ENCODE measurements around the gene UBE2H. TPM values are rescaled to one million over a fixed set of nuclear protein-coding genes. Genes with fewer than 3 reads are reported as not detected.

Gene UBE2H
- total RNA-seq, 1 experiment from 2014 or later = 58.0 TPM

GRCh38 chr7:129950191-129950932 is 2.4 kb downstream of the UBE2H start:
- H3K27ac ChIP-seq (ENCODE audit: low read length) = peak overlapping the region; percentile 94
- BruUV-seq (replicated peaks) = no TSS peak
- H3K27me3 ChIP-seq (ENCODE audit: control insufficient read depth, insufficient read depth, low read length) = no peaks in the 10 kb centered on the region
- ChIA-PET POLR2A (no interaction called here), CTCF (no interaction called here)
- TF ChIP-seq REST (IDR thresholded peaks at IDR 0.05; ENCODE audit: insufficient read depth in 1 of 2, low read depth in 2 of 2, low read length in 1 of 2) (no peak), POLR2AphosphoS5 (IDR thresholded peaks at IDR 0.05; ENCODE audit: low read depth, low read length) (no peak), SIN3A (IDR thresholded peaks at IDR 0.05; ENCODE audit: borderline replicate concordance, insufficient read depth, low read depth, low read length) (no peak), TCF7L2 (IDR thresholded peaks at IDR 0.05; ENCODE audit: low read depth, low read length) (no peak)
- TF ChIP-seq, protein P1, sequence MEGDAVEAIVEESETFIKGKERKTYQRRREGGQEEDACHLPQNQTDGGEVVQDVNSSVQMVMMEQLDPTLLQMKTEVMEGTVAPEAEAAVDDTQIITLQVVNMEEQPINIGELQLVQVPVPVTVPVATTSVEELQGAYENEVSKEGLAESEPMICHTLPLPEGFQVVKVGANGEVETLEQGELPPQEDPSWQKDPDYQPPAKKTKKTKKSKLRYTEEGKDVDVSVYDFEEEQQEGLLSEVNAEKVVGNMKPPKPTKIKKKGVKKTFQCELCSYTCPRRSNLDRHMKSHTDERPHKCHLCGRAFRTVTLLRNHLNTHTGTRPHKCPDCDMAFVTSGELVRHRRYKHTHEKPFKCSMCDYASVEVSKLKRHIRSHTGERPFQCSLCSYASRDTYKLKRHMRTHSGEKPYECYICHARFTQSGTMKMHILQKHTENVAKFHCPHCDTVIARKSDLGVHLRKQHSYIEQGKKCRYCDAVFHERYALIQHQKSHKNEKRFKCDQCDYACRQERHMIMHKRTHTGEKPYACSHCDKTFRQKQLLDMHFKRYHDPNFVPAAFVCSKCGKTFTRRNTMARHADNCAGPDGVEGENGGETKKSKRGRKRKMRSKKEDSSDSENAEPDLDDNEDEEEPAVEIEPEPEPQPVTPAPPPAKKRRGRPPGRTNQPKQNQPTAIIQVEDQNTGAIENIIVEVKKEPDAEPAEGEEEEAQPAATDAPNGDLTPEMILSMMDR (IDR thresholded peaks at IDR 0.05) = no peak
- in situ Hi-C loops (cut with HindIII; ENCODE audit: low pct_unique_long_range_greater_than_20kb, low sequenced_read_pairs) = no loop called here
- H3K4me1 ChIP-seq (ENCODE audit: control insufficient read depth, insufficient read depth, low read length) = peaks cover 27% of the 10 kb centered on the region
- no peaks in the 10 kb centered on the region for H3K9me3 ChIP-seq (ENCODE audit: control insufficient read depth, insufficient read depth, low read depth, low read length)
- peaks cover 8% of the 10 kb centered on the region; the same call in 1 of the 2 replicates for H3K36me3 ChIP-seq (ENCODE audit: control insufficient read depth, insufficient read depth, low read length)
- peak overlapping the region; percentile 81 to 85 for H3K4me3 ChIP-seq (ENCODE audit: low read depth in 2 of 2, low read length in 2 of 2)
- no peak for DNase-seq (ENCODE audit: low read depth, low spot score)
- no peak for ATAC-seq
- intact Hi-C loops (cut with micrococcal nuclease; ENCODE audit: unreplicated experiment) = no loop called here

DNA sequence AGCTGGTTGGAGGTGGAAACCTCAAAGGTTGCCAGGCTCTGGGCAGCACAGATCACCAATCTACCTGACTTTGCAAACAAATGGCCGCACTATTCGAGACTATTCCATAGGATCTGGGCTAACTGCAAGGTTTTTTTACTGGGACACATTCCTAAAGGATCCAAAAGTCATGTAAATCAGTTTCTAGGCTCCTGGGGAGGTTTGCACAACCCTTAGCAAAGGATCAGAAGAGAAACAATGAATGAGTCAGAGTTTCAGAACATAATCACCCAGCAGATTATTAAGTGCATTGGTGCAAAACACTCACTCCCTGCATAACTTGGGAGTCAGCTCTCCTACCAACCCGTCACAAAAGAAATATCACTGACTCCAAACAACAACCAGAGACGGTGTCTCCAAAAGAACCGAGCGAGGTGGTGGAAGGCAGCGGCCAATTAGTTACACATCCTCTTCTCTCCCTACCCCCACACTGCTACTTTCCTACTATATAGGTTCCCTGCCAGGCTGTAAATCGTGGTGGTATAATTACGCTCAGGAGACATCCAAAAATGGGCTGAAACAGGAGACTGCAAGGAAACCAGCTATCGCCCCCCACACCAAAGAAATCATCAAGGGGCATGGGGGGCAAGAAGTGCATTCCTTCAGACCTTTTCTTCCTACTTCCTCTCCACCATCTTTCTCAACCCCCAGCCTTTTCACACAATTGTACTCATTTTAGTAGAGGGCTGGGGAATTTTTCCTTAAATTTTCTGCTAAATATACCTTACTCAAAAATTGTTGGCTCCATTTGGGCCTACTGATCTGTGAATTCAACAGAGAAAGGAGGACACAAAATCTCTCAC is 3.2 kb downstream of the UBE2H start:
- H3K4me3 ChIP-seq (ENCODE audit: low read depth in 2 of 2, low read length in 2 of 2) = peak overlapping the region; percentile 81 to 85
- ChIA-PET CTCF (interaction anchor here (0.9 kb wide), 1 partner anchor 60 kb away, joined by 4 read pairs; no protein-coding TSS in a partner anchor), POLR2A (interaction anchor here (0.9 kb wide), 2 partner anchors 14 to 24 kb away, joined by 4 to 7 read pairs; no protein-coding TSS in a partner anchor)
- peaks cover 8% of the 10 kb centered on the region; the same call in 1 of the 2 replicates for H3K36me3 ChIP-seq (ENCODE audit: control insufficient read depth, insufficient read depth, low read length)
- TF ChIP-seq REST (IDR thresholded peaks at IDR 0.05; ENCODE audit: insufficient read depth in 1 of 2, low read depth in 2 of 2, low read length in 1 of 2) (no peak), TCF7L2 (IDR thresholded peaks at IDR 0.05; ENCODE audit: low read depth, low read length) (peak; percentile 90), POLR2AphosphoS5 (IDR thresholded peaks at IDR 0.05; ENCODE audit: low read depth, low read length) (no peak), SIN3A (IDR thresholded peaks at IDR 0.05; ENCODE audit: borderline replicate concordance, insufficient read depth, low read depth, low read length) (no peak)
- TF ChIP-seq, protein P1 (IDR thresholded peaks at IDR 0.05) = no peak
- ATAC-seq = peak; percentile 32
- BruUV-seq (replicated peaks) = no TSS peak
- H3K4me1 ChIP-seq (ENCODE audit: control insufficient read depth, insufficient read depth, low read length) = peaks cover 27% of the 10 kb centered on the region
- intact Hi-C loops (cut with micrococcal nuclease; ENCODE audit: unreplicated experiment) = no loop called here
- no peaks in the 10 kb centered on the region for H3K9me3 ChIP-seq (ENCODE audit: control insufficient read depth, insufficient read depth, low read depth, low read length)
- in situ Hi-C loops (cut with HindIII; ENCODE audit: low pct_unique_long_range_greater_than_20kb, low sequenced_read_pairs) = no loop called here
- DNase-seq (ENCODE audit: low read depth, low spot score) = no peak
- no peaks in the 10 kb centered on the region for H3K27me3 ChIP-seq (ENCODE audit: control insufficient read depth, insufficient read depth, low read length)
- H3K27ac ChIP-seq (ENCODE audit: low read length) = peak overlapping the region; percentile 94

Measured in Panc1 (cell line).